K562 (cell line): ENCODE results near the gene TRAPPC13. TPM values are rescaled to one million over a fixed set of nuclear protein-coding genes. Genes with fewer than 3 reads are reported as not detected.

ENCODE experiments used
- ATF1 ChIP-seq, 2 experiments: fragments of 450-650 bp in 1 of 2; IDR thresholded peaks; 2 replicates each; pipeline ENCODE4 v1.6.1; 2016; ENCODE audit warnings: missing compliant biosample characterization in 1 of 2, missing genetic modification characterization in 1 of 2
- CCNT2 ChIP-seq: IDR thresholded peaks from 2 replicates; pipeline ENCODE4 v1.6.1; 2011; ENCODE audit warnings: borderline replicate concordance, low read depth, mild to moderate bottlenecking, moderate library complexity, mixed read lengths, low read length; ENCODE audit not compliant: insufficient read length; ENCODE audit errors: extremely low read depth
- ERF ChIP-seq: fragments of 450-650 bp; formaldehyde crosslinking; IDR thresholded peaks from 2 replicates; pipeline ENCODE4 v1.4.0; 2020; ENCODE audit warnings: mild to moderate bottlenecking, mixed read lengths
- FOXK1 ChIP-seq: sonication (generic); formaldehyde crosslinking; IDR thresholded peaks from 2 replicates; pipeline ENCODE4 v1.8.0; 2022; ENCODE audit warnings: missing genetic modification reagents, mild to moderate bottlenecking, borderline replicate concordance
- ILK ChIP-seq: fragments of 450-650 bp; IDR thresholded peaks from 2 replicates; pipeline ENCODE4 v1.6.1; 2016; ENCODE audit warnings: missing genetic modification characterization, low read depth, mild to moderate bottlenecking, missing compliant biosample characterization, moderate library complexity, borderline replicate concordance
- KAT2B ChIP-seq: IDR thresholded peaks from one replicate; pipeline ENCODE4 v1.6.1; 2012; ENCODE audit warnings: low read depth, mild to moderate bottlenecking, control low read depth, inconsistent platforms, low read length, moderate library complexity
- KLF16 ChIP-seq: IDR thresholded peaks from 2 replicates; pipeline ENCODE4 v1.6.1; 2016; ENCODE audit warnings: antibody characterized with exemption
- L3MBTL2 ChIP-seq: fragments of 450-650 bp; IDR thresholded peaks from 2 replicates; pipeline ENCODE4 v1.6.1; 2016; ENCODE audit warnings: mild to moderate bottlenecking, moderate library complexity
- LCOR ChIP-seq: sonication (generic); formaldehyde crosslinking; IDR thresholded peaks from 2 replicates; pipeline ENCODE4 v1.8.0; 2022; ENCODE audit warnings: mild to moderate bottlenecking, missing genetic modification reagents
- POU5F1 ChIP-seq: fragments of 150-350 bp; IDR thresholded peaks from 2 replicates; pipeline ENCODE4 v1.6.1; 2014; ENCODE audit warnings: borderline replicate concordance, low read length, low read depth, mild to moderate bottlenecking; ENCODE audit not compliant: partially characterized antibody
- PRMT5 ChIP-seq: sonication (generic); formaldehyde crosslinking; IDR thresholded peaks from 2 replicates; pipeline ENCODE4 v1.5.0; 2020; ENCODE audit warnings: missing genetic modification reagents
- PTBP1 ChIP-seq: fragments of 200-400 bp; formaldehyde crosslinking; IDR thresholded peaks from 2 replicates; pipeline ENCODE4 v1.6.1; 2017; ENCODE audit warnings: low read depth, low read length
- RBM22 ChIP-seq: fragments of 200-400 bp; formaldehyde crosslinking; IDR thresholded peaks from 2 replicates; pipeline ENCODE4 v1.6.1; 2018; ENCODE audit warnings: low read length, low read depth; ENCODE audit not compliant: poor library complexity, severe bottlenecking
- RERE ChIP-seq: sonication (generic); formaldehyde crosslinking; IDR thresholded peaks from 2 replicates; pipeline ENCODE4 v1.8.0; 2023; ENCODE audit warnings: missing genetic modification reagents, mild to moderate bottlenecking, borderline replicate concordance
- TGIF2 ChIP-seq: sonication (generic); formaldehyde crosslinking; IDR thresholded peaks from 2 replicates; pipeline ENCODE4 v1.8.1; 2022; ENCODE audit warnings: mild to moderate bottlenecking, missing genetic modification reagents, moderate library complexity
- ZNF224 ChIP-seq: sonication (generic); formaldehyde crosslinking; IDR thresholded peaks from 2 replicates; pipeline ENCODE4 v1.8.0; 2022; ENCODE audit warnings: mild to moderate bottlenecking, missing genetic modification reagents
- ZNF277 ChIP-seq: fragments of 250-450 bp; sonication (Bioruptor Pico); IDR thresholded peaks from 2 replicates; pipeline ENCODE4 v1.8.0; 2022; ENCODE audit warnings: inconsistent platforms, mild to moderate bottlenecking, moderate library complexity, borderline replicate concordance
- ZNF384 ChIP-seq: IDR thresholded peaks from 2 replicates; pipeline ENCODE4 v1.6.1; 2012; ENCODE audit warnings: low read depth, low read length, improper control_type of control experiment
- ZNF589 ChIP-seq: fragments of 200-800 bp; sonication (Bioruptor generic); IDR thresholded peaks from 2 replicates; pipeline ENCODE4 v1.6.1; 2016; ENCODE audit warnings: low read depth, missing genetic modification characterization, missing compliant biosample characterization
- ZSCAN32 ChIP-seq: fragments of 450-650 bp; formaldehyde crosslinking; IDR thresholded peaks from 2 replicates; pipeline ENCODE4 v1.4.0; 2020; ENCODE audit warnings: mild to moderate bottlenecking, moderate library complexity
- polyA plus RNA-seq, 8 experiments: library from polyadenylated mRNA; depleted of rRNA in 4 of 8; stranded (reverse) in 5 of 8; unstranded in 3 of 8; fragments of >200 nt; fragmentation: Nextera tagmentation in 2 of 8; fragmentation: Illumina TruSeq in 1 of 8; extraction: Ambion mirVana in 2 of 8; extraction: Trizol in 1 of 8; gene quantifications; 2 replicates each; pipeline versions ENCODE4 v1.2.1 to v1.2.3, GENCODE V29; 2011 to 2014; ENCODE audit warnings: inconsistent platforms in 1 of 8, missing spikeins in 1 of 8
- total RNA-seq, 7 experiments: library from RNA; depleted of rRNA in 6 of 7; stranded (reverse); fragments of >200 nt in 6 of 7; fragmentation: Illumina TruSeq in 2 of 7; extraction: Trizol in 2 of 7; gene quantifications; 2 replicates each; pipeline versions ENCODE4 v1.2.1 to v1.2.3, GENCODE V29; 2011 to 2021; ENCODE audit warnings: low replicate concordance in 1 of 7
- TF ChIP-seq, protein P1 (sequence below): fragments of 250-450 bp; sonication (Bioruptor Pico); IDR thresholded peaks from 2 replicates; pipeline ENCODE4 v1.5.0; 2020; ENCODE audit warnings: mild to moderate bottlenecking

TRAPPC13 gene
- total and polyA plus RNA-seq, 9 of the 15 experiments (the other 6 are each of a cell fraction or from before 2014, with no cell fraction given) = 16.2 to 43.8 (median 24.0) TPM

DNA sequence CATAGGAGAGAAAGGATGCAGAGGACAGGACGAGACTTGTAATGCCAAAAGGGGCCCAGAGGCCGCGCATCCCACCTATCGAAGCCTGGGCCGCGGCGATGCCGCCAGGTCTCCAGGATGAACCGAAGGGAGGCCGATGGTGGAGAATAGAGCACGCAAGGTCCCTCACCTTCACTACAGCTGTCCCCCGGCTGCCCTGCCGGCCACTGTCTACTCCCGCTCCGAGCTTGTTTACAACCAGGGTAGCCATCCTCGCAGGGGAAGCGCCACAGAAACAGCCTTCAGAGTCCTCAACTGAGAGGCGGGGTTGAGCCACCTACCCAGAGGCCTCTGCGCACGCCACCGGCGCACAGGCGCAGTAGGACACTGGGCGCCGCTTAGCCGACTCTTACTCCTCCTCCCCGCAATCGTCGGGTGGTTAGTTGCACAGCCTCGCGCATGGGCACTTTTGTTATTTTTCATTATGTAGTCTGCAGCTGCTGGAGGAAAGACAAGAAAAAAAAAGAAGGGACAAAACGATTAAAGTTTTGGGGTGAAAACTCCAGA, 729 bp upstream of the TRAPPC13 start, which contains the start of gene TRIM23 (continued):
- TF ChIP-seq ZNF384 (no peak), KAT2B (no peak), PTBP1 (no peak), TGIF2 (CRISPR knock-in tag) (no peak), ERF (no peak), POU5F1 (no peak), ATF1 (CRISPR knock-in tag; IDR thresholded peaks at IDR 0.05) (no peak), ATF1 (tag; IDR thresholded peaks at IDR 0.05) (no peak), LCOR (CRISPR knock-in tag) (0 out of 2 replicates have a peak, but pooled peaks have one; percentile 1), RERE (CRISPR knock-in tag) (no peak), ILK (tag) (no peak), KLF16 (no peak), CCNT2 (no peak), L3MBTL2 (peak; percentile 77), FOXK1 (CRISPR knock-in tag) (no peak; the same call in 1 of the 2 replicates), PRMT5 (CRISPR knock-in tag) (no peak), ZNF277 (no peak), ZSCAN32 (CRISPR knock-in tag) (no peak), ZNF224 (CRISPR knock-in tag) (no peak), RBM22 (no peak), ZNF589 (no peak; the same call in 1 of the 2 replicates)
- TF ChIP-seq, protein P1, sequence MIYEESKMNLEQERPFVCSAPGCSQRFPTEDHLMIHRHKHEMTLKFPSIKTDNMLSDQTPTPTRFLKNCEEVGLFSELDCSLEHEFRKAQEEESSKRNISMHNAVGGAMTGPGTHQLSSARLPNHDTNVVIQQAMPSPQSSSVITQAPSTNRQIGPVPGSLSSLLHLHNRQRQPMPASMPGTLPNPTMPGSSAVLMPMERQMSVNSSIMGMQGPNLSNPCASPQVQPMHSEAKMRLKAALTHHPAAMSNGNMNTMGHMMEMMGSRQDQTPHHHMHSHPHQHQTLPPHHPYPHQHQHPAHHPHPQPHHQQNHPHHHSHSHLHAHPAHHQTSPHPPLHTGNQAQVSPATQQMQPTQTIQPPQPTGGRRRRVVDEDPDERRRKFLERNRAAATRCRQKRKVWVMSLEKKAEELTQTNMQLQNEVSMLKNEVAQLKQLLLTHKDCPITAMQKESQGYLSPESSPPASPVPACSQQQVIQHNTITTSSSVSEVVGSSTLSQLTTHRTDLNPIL (CRISPR knock-in tag) = no peak
